Endothelial cell of umbilical vein (primary cell): ENCODE measurements around the gene TFDP1.

Experiments used
- CTCF ChIP-seq, 2 donors: IDR thresholded peaks; 1 replicate in 1 of 2; 2 replicates in 1 of 2; pipeline ENCODE4 v1.5.1; 2011; ENCODE audit warnings: low read length in 2 of 2, mild to moderate bottlenecking in 2 of 2, moderate library complexity in 2 of 2, control low read depth in 1 of 2, inconsistent platforms in 1 of 2, low read depth in 1 of 2; ENCODE audit not compliant: insufficient read depth in 1 of 2; ENCODE audit errors: extremely low read depth in 1 of 2
- EZH2 ChIP-seq: IDR thresholded peaks from 2 replicates; pipeline ENCODE4 v1.6.1; 2012; ENCODE audit warnings: borderline replicate concordance, low read depth, mild to moderate bottlenecking, moderate library complexity, low read length, inconsistent platforms; ENCODE audit not compliant: severe bottlenecking
- FOS ChIP-seq: IDR thresholded peaks from 2 replicates; pipeline ENCODE4 v1.6.1; 2011; ENCODE audit warnings: mild to moderate bottlenecking, low read length, moderate library complexity, borderline replicate concordance; ENCODE audit not compliant: insufficient read depth
- GATA2 ChIP-seq: IDR thresholded peaks from 2 replicates; pipeline ENCODE4 v1.7.0; 2011; ENCODE audit warnings: low read depth, mild to moderate bottlenecking, moderate library complexity, mixed read lengths, low read length; ENCODE audit not compliant: insufficient read length, insufficient read depth
- JUN ChIP-seq: IDR thresholded peaks from 2 replicates; pipeline ENCODE4 v1.6.1; 2011; ENCODE audit warnings: borderline replicate concordance, low read depth; ENCODE audit not compliant: insufficient read length, insufficient read depth
- MAX ChIP-seq: IDR thresholded peaks from 2 replicates; pipeline ENCODE4 v1.6.1; 2011; ENCODE audit not compliant: insufficient read depth, insufficient read length
- MYC ChIP-seq: IDR thresholded peaks from one replicate; pipeline ENCODE4 v1.6.1; 2011; ENCODE audit warnings: mild to moderate bottlenecking, low read depth, low read length
- POLR2A ChIP-seq: IDR thresholded peaks from 2 replicates; pipeline ENCODE4 v1.6.1; 2012; ENCODE audit warnings: low read depth, mild to moderate bottlenecking, control low read depth, low read length
- POLR2AphosphoS5 ChIP-seq: IDR thresholded peaks from 2 replicates; pipeline ENCODE4 v1.6.1; 2012; ENCODE audit warnings: low read depth, mild to moderate bottlenecking, control low read depth, low read length, moderate library complexity; ENCODE audit not compliant: insufficient read depth

GRCh38 chr13:113584205-113584869 lies at the start of gene TFDP1:
- TF ChIP-seq EZH2 (no peak), CTCF (IDR thresholded peaks at IDR 0.05; ENCODE audit: extremely low read depth in 1 of 2, insufficient read depth in 1 of 2, low read depth in 1 of 2, low read length in 2 of 2) (no peak), POLR2A (peak; percentile 52), POLR2AphosphoS5 (peak; percentile 58), MAX (no peak), JUN (no peak), GATA2 (no peak), FOS (no peak), MYC (no peak)
